Spleen (tissue), 11 donors: ENCODE results near the gene LOXL4. TPM values are rescaled to one million over a fixed set of nuclear protein-coding genes. Genes with fewer than 3 reads are reported as not detected.

Experiments used
- DNase-seq: peaks from one replicate; pipeline ENCODE4 v3.0.0-alpha.2; 2020
- H3K27ac ChIP-seq, 8 donors: fragments of 200-600 bp; sonication (generic) in 7 of 8; 1 replicate in 4 of 8; 2 replicates in 4 of 8; pipeline versions ENCODE4 v1.5.0 to v1.8.0; 2016 to 2021; ENCODE audit warnings: inconsistent platforms in 4 of 8, mild to moderate bottlenecking in 4 of 8, moderate library complexity in 1 of 8
- H3K27me3 ChIP-seq, 7 donors: fragments of 200-600 bp; sonication (generic) in 6 of 7; replicated peaks in 1 of 7; 1 replicate in 4 of 7; 2 replicates in 3 of 7; pipeline versions ENCODE4 v1.5.0 to v1.8.0; 2016 to 2021; ENCODE audit warnings: inconsistent platforms in 3 of 7, mild to moderate bottlenecking in 1 of 7
- H3K36me3 ChIP-seq, 6 donors: fragments of 200-600 bp; sonication (generic) in 5 of 6; 1 replicate in 4 of 6; 2 replicates in 2 of 6; pipeline versions ENCODE4 v1.5.0 to v1.8.0; 2016 to 2021; ENCODE audit warnings: inconsistent platforms in 2 of 6
- H3K4me1 ChIP-seq, 6 donors: fragments of 200-600 bp; sonication (generic) in 5 of 6; 1 replicate in 3 of 6; 2 replicates in 3 of 6; pipeline versions ENCODE4 v1.5.0 to v1.8.0; 2016 to 2021; ENCODE audit warnings: inconsistent platforms in 3 of 6
- H3K4me3 ChIP-seq, 8 donors: fragments of 200-600 bp; sonication (generic) in 7 of 8; 1 replicate in 4 of 8; 2 replicates in 4 of 8; pipeline versions ENCODE4 v1.5.0 to v1.8.0; 2016 to 2021; ENCODE audit warnings: inconsistent platforms in 4 of 8, mild to moderate bottlenecking in 4 of 8, moderate library complexity in 2 of 8
- H3K9me3 ChIP-seq, 8 donors: fragments of 200-600 bp; sonication (generic) in 7 of 8; 1 replicate in 4 of 8; 2 replicates in 4 of 8; pipeline versions ENCODE4 v1.5.0 to v1.8.0; 2016 to 2021; ENCODE audit warnings: inconsistent platforms in 4 of 8
- CTCF ChIP-seq, 11 experiments: fragments of 200-600 bp in 7 of 11; fragments of 450-650 bp in 4 of 11; sonication (generic) in 4 of 11; IDR thresholded peaks in 8 of 11; conservative IDR thresholded peaks in 3 of 11; 1 replicate in 7 of 11; 2 replicates in 4 of 11; pipeline versions ENCODE4 v1.4.0 to v1.8.0; 2016 to 2021; ENCODE audit warnings: antibody characterized with exemption in 11 of 11, inconsistent platforms in 4 of 11, mild to moderate bottlenecking in 1 of 11
- POLR2A ChIP-seq, 3 donors: fragments of 450-650 bp; IDR thresholded peaks; one replicate each; pipeline ENCODE4 v1.5.1; 2017; ENCODE audit warnings: antibody characterized with exemption in 3 of 3, mild to moderate bottlenecking in 1 of 3
- POLR2AphosphoS5 ChIP-seq, 3 donors: sonication (generic); formaldehyde crosslinking; IDR thresholded peaks; one replicate each; pipeline ENCODE4 v1.5.1; 2017; ENCODE audit warnings: antibody characterized with exemption in 3 of 3
- WGBS, 5 donors: extraction: QIAGEN DNeasy Blood & Tissue Kit in 3 of 5; methylation state at CpG; one replicate each; pipeline versions ENCODE4 v1.1.5 to v1.1.7; 2013 to 2018; 5-methylcytosine and 5-hydroxymethylcytosine counted together
- intact Hi-C: fragments of 100-400 bp; cut with DNase I; formaldehyde crosslinking; loops from one replicate; pipeline ENCODE4 v1.15.0; 2023; ENCODE audit warnings: low total_unique reads
- polyA plus RNA-seq, 3 donors: library from polyadenylated mRNA; stranded (reverse); fragments of 200-250 nt; gene quantifications; one replicate each; pipeline ENCODE4 v1.2.1, GENCODE V29; 2013
- total RNA-seq, 7 donors: library from RNA; depleted of rRNA in 3 of 7; stranded (reverse); fragments of >200 nt in 3 of 7; fragmentation: NEBNext Ultra II Directional in 4 of 7; extraction: Animal tissue kit (Norgen Biotek cat#: 25700) in 4 of 7; gene quantifications; one replicate each; pipeline versions ENCODE4 v1.1.0 to v1.2.1, GENCODE V29; 2016 to 2021
- donor health status: healthy with polysubstance abuse.
- donor health status: DM: no; HTN: no; CAD: no; lungs with moderate emphysema.
- donor health status: DM: no; HTN: no; CAD: no.
- donor health status: Bipolar disorder and iron deficiency.
- donor health status: healthy.
- donor health status: DM: no; HTN: no; CAD: no.
- donor health status: DM: yes; HTN: yes; CAD: no.

Gene LOXL4
- total and polyA plus RNA-seq, 10 donors, result 0.39 to 6.1 (median 1.7) TPM

- Histone ChIP-seq H3K36me3 (peaks cover 0 to 38% (median 0%) of the 10 kb centered on the region in 6 donors), H3K27ac (no peak overlapping the region), H3K27me3 (no peaks in the 10 kb centered on the region), H3K4me3 (no peak overlapping the region), H3K9me3 (no peaks in the 10 kb centered on the region), H3K4me1 (peaks cover 0 to 15% (median 3%) of the 10 kb centered on the region in 6 donors)
- intact Hi-C loops, result no loop called here
- 83 to 89% (median 87%) methylated on average over 12 to 13 of the region's 13 CpGs for WGBS, 5 donors
- peak; percentile 67 for DNase-seq
- peak in 2 of 3 donors; percentile 29 to 63 for TF ChIP-seq POLR2AphosphoS5 (IDR thresholded peaks at IDR 0.05)
- no peak for TF ChIP-seq POLR2A (IDR thresholded peaks at IDR 0.05)
Observed at GRCh38 chr10:98258683-98259454, 9.1 kb downstream of the LOXL4 start.

- intact Hi-C loops, result no loop called here
- Histone ChIP-seq H3K4me1 (peaks cover 0 to 15% (median 3%) of the 10 kb centered on the region in 6 donors), H3K27ac (no peak overlapping the region), H3K27me3 (no peaks in the 10 kb centered on the region), H3K4me3 (no peak overlapping the region), H3K36me3 (peaks cover 0 to 45% (median 0%) of the 10 kb centered on the region in 6 donors), H3K9me3 (no peaks in the 10 kb centered on the region)
- TF ChIP-seq POLR2A (IDR thresholded peaks at IDR 0.05) (no peak), CTCF (IDR thresholded peaks at IDR 0.05 in 8 of 11, conservative IDR thresholded peaks at IDR 0.05 in 3 of 11) (no peak), POLR2AphosphoS5 (IDR thresholded peaks at IDR 0.05) (peak in 1 of 3 donors; percentile 44)
- 90 to 97% (median 92%) methylated on average over 4 to 16 of the region's 16 CpGs for WGBS, 5 donors
- peak; percentile 63 for DNase-seq
Observed at GRCh38 chr10:98257961-98258360, 10.0 kb downstream of the LOXL4 start.

GRCh38 chr10:98257198-98257597 lies 10.8 kb downstream of the LOXL4 start:
- no peak overlapping the region for H3K4me3 ChIP-seq
- TF ChIP-seq POLR2A (IDR thresholded peaks at IDR 0.05), result no peak
- TF ChIP-seq POLR2AphosphoS5 (IDR thresholded peaks at IDR 0.05), result no peak
- no peak for TF ChIP-seq CTCF (IDR thresholded peaks at IDR 0.05 in 8 of 11, conservative IDR thresholded peaks at IDR 0.05 in 3 of 11)
- no peaks in the 10 kb centered on the region for H3K9me3 ChIP-seq
- WGBS, 5 donors, result 91 to 95% (median 95%) methylated on average over 11 to 12 of the region's 12 CpGs
- intact Hi-C loops, result no loop called here
- H3K4me1 ChIP-seq, result peaks cover 0 to 15% (median 0%) of the 10 kb centered on the region in 6 donors
- no peaks in the 10 kb centered on the region for H3K27me3 ChIP-seq
- peaks cover 0 to 53% (median under 1%) of the 10 kb centered on the region in 6 donors for H3K36me3 ChIP-seq
- DNase-seq, result no peak
- no peak overlapping the region for H3K27ac ChIP-seq

GRCh38 chr10:98256692-98257091 lies 11.3 kb downstream of the LOXL4 start:
- TF ChIP-seq POLR2AphosphoS5 (IDR thresholded peaks at IDR 0.05) (peak in 1 of 3 donors; percentile 65), POLR2A (IDR thresholded peaks at IDR 0.05) (no peak), CTCF (IDR thresholded peaks at IDR 0.05 in 8 of 11, conservative IDR thresholded peaks at IDR 0.05 in 3 of 11) (no peak)
- DNase-seq, result peak; percentile 72

More at GRCh38 chr10:98256692-98257091, 11.3 kb downstream of the LOXL4 start:
- Histone ChIP-seq H3K9me3 (no peaks in the 10 kb centered on the region), H3K4me3 (no peak overlapping the region), H3K27me3 (no peaks in the 10 kb centered on the region), H3K4me1 (peaks cover 0 to 15% (median 0%) of the 10 kb centered on the region in 6 donors), H3K36me3 (peaks cover 0 to 58% (median 3%) of the 10 kb centered on the region in 6 donors), H3K27ac (no peak overlapping the region)
- intact Hi-C loops, result no loop called here
- 94 to 97% (median 95%) methylated on average over 10 to 11 of the region's 11 CpGs for WGBS, 5 donors
